Gastroesophageal sphincter (tissue), 4 donors: ENCODE results near the gene TM9SF4. TPM values are rescaled to one million over a fixed set of nuclear protein-coding genes. Genes with fewer than 3 reads are reported as not detected.

Source experiments
- ATAC-seq: fragments of 150-250 bp; one replicate; pipeline ENCODE4 v1.9.1; 2016; ENCODE audit warnings: mild to moderate bottlenecking, moderate library complexity
- H3K27ac ChIP-seq, 4 donors: fragments of 200-600 bp; sonication (generic) in 3 of 4; 1 replicate in 3 of 4; 2 replicates in 1 of 4; pipeline ENCODE4 v1.5.1; 2016 to 2019
- H3K27me3 ChIP-seq: fragments of 200-600 bp; sonication (generic); one replicate; pipeline ENCODE4 v1.5.1; 2019
- H3K36me3 ChIP-seq, 2 donors: fragments of 200-600 bp; sonication (generic); one replicate each; pipeline ENCODE4 v1.5.1; 2019; ENCODE audit warnings: control low read depth in 1 of 2
- H3K4me1 ChIP-seq, 3 donors: fragments of 200-600 bp; sonication (generic); 1 replicate in 2 of 3; 2 replicates in 1 of 3; pipeline ENCODE4 v1.5.1; 2016 to 2019; ENCODE audit warnings: control low read depth in 2 of 3
- H3K4me3 ChIP-seq, 2 donors: fragments of 200-600 bp; sonication (generic); one replicate each; pipeline ENCODE4 v1.5.1; 2019; ENCODE audit warnings: mild to moderate bottlenecking in 1 of 2, moderate library complexity in 1 of 2
- H3K9me3 ChIP-seq, 3 donors: fragments of 200-600 bp; sonication (generic); one replicate each; pipeline ENCODE4 v1.5.1; 2017 to 2019; ENCODE audit warnings: control low read depth in 2 of 3
- EP300 ChIP-seq: sonication (generic); formaldehyde crosslinking; IDR thresholded peaks from one replicate; pipeline ENCODE4 v1.6.1; 2017; ENCODE audit warnings: antibody characterized with exemption, mild to moderate bottlenecking
- POLR2A ChIP-seq, 2 donors: fragments of 450-650 bp; IDR thresholded peaks; one replicate each; pipeline ENCODE4 v1.6.1; 2017; ENCODE audit warnings: antibody characterized with exemption in 2 of 2, mild to moderate bottlenecking in 2 of 2, moderate library complexity in 1 of 2
- POLR2AphosphoS5 ChIP-seq: sonication (generic); formaldehyde crosslinking; IDR thresholded peaks from one replicate; pipeline ENCODE4 v1.6.1; 2017; ENCODE audit warnings: antibody characterized with exemption
- WGBS, 2 donors: methylation state at CpG; one replicate each; pipeline ENCODE4 v1.1.5; 2018; ENCODE audit warnings: low coverage in 1 of 2; 5-methylcytosine and 5-hydroxymethylcytosine counted together
- total RNA-seq, 4 donors: library from RNA; depleted of rRNA; stranded (reverse); fragments of >200 nt; gene quantifications; one replicate each; pipeline ENCODE4 v1.1.0, GENCODE V29; 2016
- TF ChIP-seq, protein P1 (sequence below), 4 experiments: fragments of 200-600 bp in 2 of 4; fragments of 450-650 bp in 2 of 4; sonication (generic) in 1 of 4; IDR thresholded peaks; one replicate each; pipeline ENCODE4 v1.5.1; 2017 to 2019; ENCODE audit warnings: antibody characterized with exemption in 4 of 4, mild to moderate bottlenecking in 2 of 4, moderate library complexity in 2 of 4

Gene TM9SF4
- total RNA-seq, 4 donors from 2014 or later = 20.7 to 32.6 (median 22.9) TPM

DNA sequence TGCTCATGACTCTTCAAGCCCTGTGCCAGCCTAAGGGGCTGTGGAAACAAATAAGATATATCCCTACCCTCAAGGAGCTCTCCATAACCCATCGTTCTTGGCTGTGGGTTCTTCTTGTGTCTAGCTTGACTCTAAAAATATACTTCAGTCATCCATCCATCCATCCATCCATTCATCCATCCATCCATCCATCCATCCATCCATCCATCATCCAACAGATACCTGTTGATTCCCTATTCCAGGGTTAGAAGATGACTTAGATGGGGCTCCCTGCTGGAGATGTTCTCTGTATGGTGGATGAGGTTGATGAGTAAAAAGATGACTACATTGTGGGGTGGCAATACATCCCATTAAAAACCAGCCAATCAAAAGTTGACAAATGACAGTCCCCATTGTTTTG, 34.0 kb upstream of the TM9SF4 start:
- Histone ChIP-seq H3K9me3 (no peaks in the 10 kb centered on the region), H3K36me3 (no peaks in the 10 kb centered on the region), H3K4me1 (no peaks in the 10 kb centered on the region), H3K27ac (no peak overlapping the region), H3K27me3 (peaks cover 56% of the 10 kb centered on the region), H3K4me3 (no peak overlapping the region)
- ATAC-seq = no peak
- WGBS, 2 donors = 73 to 100% methylated on average over 1 of the region's 1 CpG
- TF ChIP-seq, protein P1, sequence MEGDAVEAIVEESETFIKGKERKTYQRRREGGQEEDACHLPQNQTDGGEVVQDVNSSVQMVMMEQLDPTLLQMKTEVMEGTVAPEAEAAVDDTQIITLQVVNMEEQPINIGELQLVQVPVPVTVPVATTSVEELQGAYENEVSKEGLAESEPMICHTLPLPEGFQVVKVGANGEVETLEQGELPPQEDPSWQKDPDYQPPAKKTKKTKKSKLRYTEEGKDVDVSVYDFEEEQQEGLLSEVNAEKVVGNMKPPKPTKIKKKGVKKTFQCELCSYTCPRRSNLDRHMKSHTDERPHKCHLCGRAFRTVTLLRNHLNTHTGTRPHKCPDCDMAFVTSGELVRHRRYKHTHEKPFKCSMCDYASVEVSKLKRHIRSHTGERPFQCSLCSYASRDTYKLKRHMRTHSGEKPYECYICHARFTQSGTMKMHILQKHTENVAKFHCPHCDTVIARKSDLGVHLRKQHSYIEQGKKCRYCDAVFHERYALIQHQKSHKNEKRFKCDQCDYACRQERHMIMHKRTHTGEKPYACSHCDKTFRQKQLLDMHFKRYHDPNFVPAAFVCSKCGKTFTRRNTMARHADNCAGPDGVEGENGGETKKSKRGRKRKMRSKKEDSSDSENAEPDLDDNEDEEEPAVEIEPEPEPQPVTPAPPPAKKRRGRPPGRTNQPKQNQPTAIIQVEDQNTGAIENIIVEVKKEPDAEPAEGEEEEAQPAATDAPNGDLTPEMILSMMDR (IDR thresholded peaks at IDR 0.05) = no peak
- TF ChIP-seq POLR2A (IDR thresholded peaks at IDR 0.05) (no peak), EP300 (no peak), POLR2AphosphoS5 (no peak)

DNA sequence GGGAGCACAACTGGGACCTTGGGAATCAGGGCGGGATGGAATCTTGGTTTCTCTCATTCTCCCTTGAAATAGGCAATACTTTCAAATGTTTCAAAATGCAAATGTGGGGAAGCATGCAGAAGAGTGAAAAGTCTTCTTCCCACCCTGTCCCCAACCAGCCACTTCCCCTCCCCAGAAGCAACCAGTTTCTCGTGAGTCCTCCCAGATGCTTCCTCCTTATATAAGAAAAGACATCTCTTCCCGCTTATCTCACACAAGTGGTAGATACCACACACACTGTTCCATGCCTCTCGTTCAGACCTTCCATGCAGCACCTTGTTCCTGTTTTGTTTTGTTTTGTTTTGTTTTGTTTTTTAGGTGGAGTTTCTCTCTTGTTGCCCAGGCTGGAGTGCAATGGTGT, 32.3 kb upstream of the TM9SF4 start:
- H3K9me3 ChIP-seq = no peaks in the 10 kb centered on the region
- no peaks in the 10 kb centered on the region for H3K4me1 ChIP-seq
- H3K27me3 ChIP-seq = peaks cover 63% of the 10 kb centered on the region
- no peak for ATAC-seq
- no peaks in the 10 kb centered on the region for H3K36me3 ChIP-seq
- H3K27ac ChIP-seq = no peak overlapping the region
- TF ChIP-seq, protein P1 (IDR thresholded peaks at IDR 0.05) = no peak
- TF ChIP-seq POLR2A (IDR thresholded peaks at IDR 0.05) = no peak
- TF ChIP-seq EP300 = no peak
- TF ChIP-seq POLR2AphosphoS5 = no peak
- no peak overlapping the region for H3K4me3 ChIP-seq
- 65 to 76% methylated on average over 4 of the region's 4 CpGs for WGBS, 2 donors

DNA sequence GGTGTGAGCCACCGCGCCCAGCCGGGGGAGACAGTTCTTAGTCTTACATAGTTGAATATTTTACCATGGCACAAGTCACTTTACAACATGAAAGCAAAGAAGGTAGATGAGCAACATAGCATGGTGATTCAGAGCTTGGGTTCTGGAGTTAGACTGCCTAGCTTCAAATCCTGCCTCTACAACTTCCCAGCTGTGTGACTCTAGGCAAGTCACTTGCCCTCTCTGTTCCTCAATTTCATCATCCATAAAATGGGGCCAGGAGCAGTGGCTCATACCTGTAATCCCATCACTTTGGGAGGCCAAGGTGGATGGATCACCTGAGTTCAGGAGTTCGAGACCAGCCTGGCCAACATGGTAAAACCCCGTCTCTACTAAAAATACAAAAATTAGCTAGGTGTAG, 31.2 kb upstream of the TM9SF4 start:
- Histone ChIP-seq H3K27ac (no peak overlapping the region), H3K36me3 (no peaks in the 10 kb centered on the region), H3K4me3 (no peak overlapping the region), H3K9me3 (no peaks in the 10 kb centered on the region), H3K4me1 (no peaks in the 10 kb centered on the region), H3K27me3 (peaks cover 68% of the 10 kb centered on the region)
- no peak for TF ChIP-seq POLR2AphosphoS5
- TF ChIP-seq POLR2A (IDR thresholded peaks at IDR 0.05) = no peak
- TF ChIP-seq, protein P1 (IDR thresholded peaks at IDR 0.05) = no peak
- TF ChIP-seq EP300 = no peak
- 76 to 90% methylated on average over 2 to 3 of the region's 5 CpGs for WGBS, 2 donors
- ATAC-seq = no peak

DNA sequence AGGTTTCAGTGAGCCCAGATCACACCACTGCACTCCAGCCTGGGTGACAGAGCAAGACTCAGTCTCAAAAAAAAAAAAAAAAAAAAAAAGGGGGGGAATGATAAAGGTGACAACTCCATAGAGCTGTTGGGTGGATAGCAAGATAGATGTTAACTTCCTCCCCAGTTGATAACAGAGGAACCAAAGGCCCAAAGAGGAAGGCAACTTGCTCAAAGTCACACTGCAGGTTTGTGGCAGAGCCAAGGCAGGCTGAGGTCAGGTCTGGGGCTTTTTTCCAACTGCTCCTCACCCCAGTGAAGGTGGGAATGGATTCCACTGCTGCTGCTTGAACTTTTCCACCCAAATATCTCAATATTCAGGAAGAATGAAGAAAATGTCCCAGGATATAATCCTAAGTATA, 30.7 kb upstream of the TM9SF4 start:
- Histone ChIP-seq H3K4me3 (no peak overlapping the region), H3K9me3 (no peaks in the 10 kb centered on the region), H3K27ac (no peak overlapping the region), H3K36me3 (no peaks in the 10 kb centered on the region), H3K27me3 (peaks cover 70% of the 10 kb centered on the region), H3K4me1 (no peaks in the 10 kb centered on the region)
- no peak for ATAC-seq
- TF ChIP-seq POLR2AphosphoS5 (no peak), POLR2A (IDR thresholded peaks at IDR 0.05) (no peak), EP300 (no peak)
- TF ChIP-seq, protein P1 (IDR thresholded peaks at IDR 0.05) = no peak

DNA sequence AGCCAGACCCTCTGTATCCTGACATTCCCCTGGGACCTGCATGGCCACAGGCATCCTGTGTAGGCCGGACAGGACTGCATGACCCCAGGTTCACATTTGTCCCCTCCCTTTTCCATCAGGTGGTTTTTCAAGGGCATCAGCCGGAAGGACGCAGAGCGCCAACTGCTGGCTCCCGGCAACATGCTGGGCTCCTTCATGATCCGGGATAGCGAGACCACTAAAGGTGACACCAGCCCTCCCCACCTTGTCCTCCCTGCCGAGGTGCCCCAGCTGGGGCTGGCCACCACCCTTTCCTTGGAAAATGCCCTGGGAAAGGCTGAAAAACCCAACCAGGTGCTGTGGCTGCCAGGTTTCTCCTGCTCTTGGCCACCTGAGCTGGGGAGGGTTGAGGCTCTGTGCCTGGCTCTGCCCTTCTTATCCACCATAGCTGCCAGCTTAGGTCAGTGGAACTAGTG, 29.8 kb upstream of the TM9SF4 start:
- TF ChIP-seq, protein P1 (IDR thresholded peaks at IDR 0.05) = no peak
- TF ChIP-seq POLR2A (IDR thresholded peaks at IDR 0.05) = no peak
- TF ChIP-seq POLR2AphosphoS5 = no peak
- no peak for TF ChIP-seq EP300
- WGBS, 2 donors = 24% methylated on average over 2 of the region's 8 CpGs; no CpG with 5 or more reads in 1 of the 2 donors
- Histone ChIP-seq H3K9me3 (no peaks in the 10 kb centered on the region), H3K4me3 (no peak overlapping the region), H3K4me1 (no peaks in the 10 kb centered on the region), H3K27me3 (peaks cover 63% of the 10 kb centered on the region), H3K36me3 (no peaks in the 10 kb centered on the region), H3K27ac (no peak overlapping the region)
- no peak for ATAC-seq
